ENCODE data around the gene PYY. TPM values are rescaled to one million over a fixed set of nuclear protein-coding genes. Genes with fewer than 3 reads are reported as not detected.

Gene PYY
- total RNA-seq, 4 donors from 2014 or later: 7.5 to 58.0 (median 27.5) TPM; not detected in 1

DNA sequence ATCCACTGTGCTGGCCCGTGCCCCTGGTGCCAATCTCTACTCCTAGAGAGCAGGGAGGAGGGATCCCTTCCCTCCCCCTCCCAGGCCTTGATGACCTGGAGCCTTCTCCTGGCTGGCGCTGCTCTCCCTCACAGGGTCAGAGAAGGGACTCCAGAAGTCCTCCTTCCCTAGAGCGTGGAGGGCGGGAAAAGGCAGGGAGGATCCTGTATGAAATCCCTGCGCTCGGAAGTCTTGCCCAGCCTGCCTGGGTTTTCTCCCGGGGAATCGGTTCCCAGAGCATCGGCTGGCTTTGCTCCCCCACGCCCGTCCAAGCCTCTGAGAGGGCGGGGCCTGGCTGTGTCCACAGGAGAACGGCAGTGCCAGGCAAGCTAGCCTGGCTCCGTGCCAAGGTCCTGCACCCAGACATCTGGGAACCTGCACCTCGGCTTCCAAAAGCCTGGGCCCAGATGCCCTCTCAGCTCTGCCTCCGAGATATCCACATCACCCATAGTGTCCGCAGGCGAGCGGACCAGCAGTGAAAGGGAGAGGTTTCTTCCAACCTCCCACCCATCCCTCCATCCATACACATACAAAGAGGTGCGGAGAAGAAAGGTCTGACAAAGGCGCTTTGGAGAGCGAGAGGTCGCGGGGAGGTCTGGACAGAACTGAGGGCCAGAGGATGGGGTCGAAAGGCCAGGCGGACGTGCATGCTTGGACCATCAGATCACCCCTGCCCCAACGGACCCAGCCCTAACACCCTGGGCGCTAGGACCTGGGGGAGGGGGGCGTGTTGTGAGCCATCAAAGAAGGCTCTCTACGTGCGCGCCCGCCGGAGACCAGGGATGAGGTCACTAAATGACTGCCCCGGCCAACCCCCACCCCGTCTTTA lies 47.5 kb downstream of the PYY start:
- TF ChIP-seq, protein P1, sequence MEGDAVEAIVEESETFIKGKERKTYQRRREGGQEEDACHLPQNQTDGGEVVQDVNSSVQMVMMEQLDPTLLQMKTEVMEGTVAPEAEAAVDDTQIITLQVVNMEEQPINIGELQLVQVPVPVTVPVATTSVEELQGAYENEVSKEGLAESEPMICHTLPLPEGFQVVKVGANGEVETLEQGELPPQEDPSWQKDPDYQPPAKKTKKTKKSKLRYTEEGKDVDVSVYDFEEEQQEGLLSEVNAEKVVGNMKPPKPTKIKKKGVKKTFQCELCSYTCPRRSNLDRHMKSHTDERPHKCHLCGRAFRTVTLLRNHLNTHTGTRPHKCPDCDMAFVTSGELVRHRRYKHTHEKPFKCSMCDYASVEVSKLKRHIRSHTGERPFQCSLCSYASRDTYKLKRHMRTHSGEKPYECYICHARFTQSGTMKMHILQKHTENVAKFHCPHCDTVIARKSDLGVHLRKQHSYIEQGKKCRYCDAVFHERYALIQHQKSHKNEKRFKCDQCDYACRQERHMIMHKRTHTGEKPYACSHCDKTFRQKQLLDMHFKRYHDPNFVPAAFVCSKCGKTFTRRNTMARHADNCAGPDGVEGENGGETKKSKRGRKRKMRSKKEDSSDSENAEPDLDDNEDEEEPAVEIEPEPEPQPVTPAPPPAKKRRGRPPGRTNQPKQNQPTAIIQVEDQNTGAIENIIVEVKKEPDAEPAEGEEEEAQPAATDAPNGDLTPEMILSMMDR (IDR thresholded peaks at IDR 0.05): no peak
- no peak for TF ChIP-seq POLR2A (IDR thresholded peaks at IDR 0.05)
- H3K36me3 ChIP-seq: no peaks in the 10 kb centered on the region
- DNase-seq: peak in 2 of 3 donors; percentile 44 to 78
- H3K27me3 ChIP-seq: peaks cover 0 to 22% of the 10 kb centered on the region in 2 donors
- H3K4me3 ChIP-seq: peak overlapping the region; percentile 36 to 67 (median 54)
- H3K9me3 ChIP-seq: no peaks in the 10 kb centered on the region
- peaks cover 5 to 23% (median 18%) of the 10 kb centered on the region in 4 donors for H3K4me1 ChIP-seq
- H3K27ac ChIP-seq: peak overlapping the region; percentile 62 to 85 (median 67)

DNA sequence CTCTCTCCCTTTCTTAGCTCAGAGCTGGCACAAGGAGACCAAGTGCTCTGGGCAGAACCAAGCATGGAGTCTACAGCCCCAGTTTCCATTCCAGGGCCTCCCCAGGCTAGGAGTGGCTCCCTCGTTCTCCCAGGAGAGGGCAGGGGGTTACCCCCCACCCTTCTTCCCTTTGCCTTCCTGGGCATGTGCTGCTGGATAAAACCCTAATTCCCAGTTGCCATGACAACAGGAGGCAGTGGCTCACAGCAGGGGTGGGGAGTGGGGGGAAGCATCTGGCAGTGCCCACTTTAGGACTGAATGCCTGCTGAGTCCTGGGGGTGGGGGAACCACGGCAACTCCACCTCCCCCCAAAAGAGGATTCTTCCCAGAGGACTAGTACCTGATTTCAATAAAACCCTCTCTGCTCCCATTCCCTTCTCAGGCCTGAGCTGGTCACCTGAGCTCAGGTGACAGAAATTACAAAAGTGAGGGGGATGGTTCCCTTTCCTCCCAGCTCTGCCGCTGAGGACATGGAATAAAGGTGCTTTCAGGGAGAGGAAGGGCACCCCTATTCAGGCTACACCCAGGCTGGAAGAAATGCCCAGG lies 48.2 kb downstream of the PYY start:
- Histone ChIP-seq H3K27me3 (peaks cover 0 to 22% of the 10 kb centered on the region in 2 donors), H3K36me3 (no peaks in the 10 kb centered on the region), H3K9me3 (no peaks in the 10 kb centered on the region), H3K4me1 (peaks cover 5 to 30% (median 20%) of the 10 kb centered on the region in 4 donors), H3K27ac (no peak overlapping the region), H3K4me3 (peak overlapping the region in 1 of 4 donors; percentile 67)
- TF ChIP-seq, protein P1 (IDR thresholded peaks at IDR 0.05): no peak
- no peak for TF ChIP-seq POLR2A (IDR thresholded peaks at IDR 0.05)
- DNase-seq: no peak

Other genes starting within 250 kb of the PYY start
- not detected for gene SOST, start 195.1 kb downstream of the PYY start, total RNA-seq
- gene DUSP3, start 175.0 kb downstream of the PYY start, total RNA-seq: 100 to 1,000 TPM in 1 of 4 donors, 10 to 100 TPM in 3; 37.1 to 120 (median 87.1) TPM
- gene CFAP97D1, start 173.5 kb downstream of the PYY start, total RNA-seq: not detected
- gene MPP3, start 120.8 kb downstream of the PYY start, total RNA-seq: 10 to 100 TPM in 2 of 4 donors, 1 to 10 TPM in 2; 1.6 to 16.1 (median 10.5) TPM
- gene CD300LG, start 106.8 kb downstream of the PYY start, total RNA-seq: under 1 TPM in 1 of 4 donors, not detected in 3; 0.54 TPM
- gene MPP2, start 46.4 kb downstream of the PYY start, total RNA-seq: 1 to 10 TPM in 2 of 4 donors, under 1 TPM in 1, not detected in 1; 0.53 to 1.3 (median 1.2) TPM
- not detected for gene PPY, start 11.5 kb downstream of the PYY start, total RNA-seq
- gene NAGS, start 50.7 kb upstream of the PYY start, total RNA-seq: 10 to 100 TPM in 3 of 4 donors, 1 to 10 TPM in 1; 8.3 to 74.1 (median 57.3) TPM
- gene TMEM101, start 61.0 kb upstream of the PYY start, total RNA-seq: 10 to 100 TPM in 3 of 4 donors, 1 to 10 TPM in 1; 8.3 to 20.9 (median 17.5) TPM
- 10 to 100 TPM; 10.7 to 28.4 (median 26.1) TPM for gene LSM12, start 112.7 kb upstream of the PYY start, total RNA-seq
- gene G6PC3, start 116.8 kb upstream of the PYY start, total RNA-seq: 10 to 100 TPM in 3 of 4 donors, 1 to 10 TPM in 1; 8.3 to 48.9 (median 33.8) TPM
- 10 to 100 TPM; 42.4 to 71.0 (median 48.4) TPM for gene HDAC5, start 169.7 kb upstream of the PYY start, total RNA-seq
- gene HROB, start 188.0 kb upstream of the PYY start, total RNA-seq: 1 to 10 TPM in 3 of 4 donors, under 1 TPM in 1; 0.53 to 5.8 (median 1.6) TPM
- under 1 TPM in 1 of 4 donors, not detected in 3; 0.57 TPM for gene ASB16, start 216.8 kb upstream of the PYY start, total RNA-seq
- gene TMUB2, start 233.0 kb upstream of the PYY start, total RNA-seq: 10 to 100 TPM; 19.8 to 66.6 (median 52.7) TPM
- 10 to 100 TPM; 51.7 to 92.6 (median 65.7) TPM for gene ATXN7L3, start 245.9 kb upstream of the PYY start, total RNA-seq

Data from Peyer's patch (tissue), 4 donors.